ENCODE results near the gene CXCL16. TPM values are rescaled to one million over a fixed set of nuclear protein-coding genes. Genes with fewer than 3 reads are reported as not detected.

CXCL16 gene
- polyA plus RNA-seq, 3 donors: 10.2 to 16.1 (median 14.1) TPM

DNA sequence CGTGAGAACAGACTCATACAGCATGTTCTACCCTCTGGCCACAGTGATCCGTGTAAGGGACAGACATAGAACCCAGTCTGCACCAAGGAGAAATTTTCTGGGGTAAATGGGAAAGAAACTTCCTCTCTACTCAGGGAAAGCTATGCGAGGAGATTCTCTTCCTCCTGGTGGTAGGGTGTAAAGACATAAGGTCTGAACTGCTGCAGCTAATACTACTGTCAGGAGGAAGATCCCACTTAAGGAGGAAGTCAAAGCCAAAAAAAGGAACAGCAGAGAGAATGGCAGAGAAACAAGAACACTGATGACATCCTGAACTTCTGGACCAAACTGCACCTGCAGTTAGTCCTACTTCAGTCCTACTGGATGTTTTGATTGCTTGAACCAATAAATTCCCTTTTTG, 24.9 kb upstream of the CXCL16 start:
- no peak for DNase-seq

DNA sequence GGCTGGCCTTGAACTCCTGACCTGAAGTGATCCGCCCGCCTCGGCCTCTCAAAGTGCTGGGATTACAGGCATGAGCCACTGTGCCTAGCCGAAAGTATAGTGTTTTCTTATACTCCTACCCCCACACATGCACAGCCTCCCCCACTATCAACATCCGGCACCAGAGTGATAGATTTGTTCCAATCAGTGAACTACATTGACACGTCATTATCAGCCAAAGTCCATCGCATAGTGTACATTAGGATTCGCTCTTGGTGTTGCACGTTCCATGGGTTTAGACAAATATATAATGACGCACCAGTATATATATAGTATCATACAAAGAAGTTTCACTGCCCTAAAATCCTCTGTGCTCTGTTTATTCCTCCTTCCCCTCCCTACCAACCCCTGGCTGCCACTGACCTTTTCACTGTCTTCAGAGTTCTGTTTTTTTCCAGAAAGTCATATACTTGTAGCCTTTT, 20.1 kb upstream of the CXCL16 start:
- no peak for DNase-seq

DNA sequence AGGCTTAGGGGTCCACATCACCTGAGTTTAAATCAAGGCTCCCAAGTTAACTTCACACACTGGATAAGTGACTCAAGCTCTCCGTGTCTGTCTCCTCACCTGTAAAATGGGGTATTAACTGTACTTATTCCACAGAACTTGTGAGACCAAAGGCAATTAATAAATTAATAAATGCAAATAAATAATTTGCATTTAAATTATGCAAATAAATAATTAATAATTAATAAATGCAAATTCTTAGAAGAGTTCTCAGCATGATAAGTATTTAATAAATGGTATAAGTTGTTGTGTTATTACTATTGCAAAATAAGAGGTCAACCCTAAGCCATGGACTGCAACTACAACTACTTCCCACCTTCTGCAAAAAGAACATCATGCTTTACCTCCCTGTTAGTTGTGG, 13.7 kb upstream of the CXCL16 start:
- no peak for DNase-seq

DNA sequence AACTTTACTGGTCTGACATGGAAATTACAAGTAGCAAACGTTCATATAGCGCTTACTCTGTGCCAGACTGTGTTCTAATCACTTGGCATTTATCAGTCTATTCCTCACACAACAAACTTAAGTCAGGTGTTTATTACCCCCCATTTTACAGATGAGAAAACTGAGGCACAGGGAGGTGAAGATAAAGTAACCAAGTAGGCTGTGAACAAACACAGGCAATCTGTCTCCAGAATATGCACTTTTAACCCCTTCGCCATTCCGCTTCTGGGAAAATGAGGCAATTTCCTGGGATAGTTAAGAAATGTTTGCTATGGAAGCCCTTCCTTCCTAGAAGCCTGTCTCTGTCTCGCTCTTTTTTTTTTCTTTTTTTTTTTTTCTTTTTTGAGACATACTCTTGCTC, 12.2 kb upstream of the CXCL16 start:
- no peak for DNase-seq

DNA sequence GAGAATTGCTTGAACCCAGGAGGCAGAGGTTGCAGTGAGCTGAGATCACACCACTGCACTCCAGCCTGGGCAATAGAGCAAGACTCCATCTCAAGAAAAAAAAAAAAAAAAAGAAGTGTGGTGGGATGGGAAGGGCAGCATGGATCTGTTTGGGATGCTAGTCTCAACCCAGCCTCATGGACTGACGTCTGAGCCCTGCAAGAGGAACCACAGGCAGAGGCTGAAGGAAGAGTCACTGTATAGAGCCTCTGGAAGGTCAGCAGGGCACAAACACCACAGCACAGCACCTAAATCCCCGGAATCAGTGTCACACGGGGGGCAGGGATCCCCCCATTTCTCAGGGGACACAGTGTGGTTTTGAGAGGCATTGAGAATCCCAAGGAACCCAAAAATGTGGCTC, 10.9 kb upstream of the CXCL16 start:
- no peak for DNase-seq

DNA sequence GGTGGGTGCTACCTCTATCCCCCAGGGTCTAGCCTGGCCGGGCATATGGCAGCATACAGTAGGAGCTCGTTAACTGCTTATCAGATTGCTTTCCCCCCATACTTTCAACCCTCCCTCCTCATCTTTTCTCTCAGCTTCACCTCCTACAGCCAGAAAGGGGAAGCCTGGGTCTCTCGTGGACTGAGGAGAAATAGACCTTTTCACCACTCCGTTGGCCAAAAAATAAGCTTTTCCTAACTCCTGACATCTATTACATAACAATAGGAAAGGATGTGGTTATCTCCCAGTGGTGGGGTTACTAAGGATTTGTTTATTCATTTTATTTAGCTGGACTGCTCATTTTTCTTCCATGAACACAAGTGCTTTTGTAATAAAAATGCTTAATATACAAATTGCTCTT, 9.0 kb upstream of the CXCL16 start:
- no peak for DNase-seq

DNA sequence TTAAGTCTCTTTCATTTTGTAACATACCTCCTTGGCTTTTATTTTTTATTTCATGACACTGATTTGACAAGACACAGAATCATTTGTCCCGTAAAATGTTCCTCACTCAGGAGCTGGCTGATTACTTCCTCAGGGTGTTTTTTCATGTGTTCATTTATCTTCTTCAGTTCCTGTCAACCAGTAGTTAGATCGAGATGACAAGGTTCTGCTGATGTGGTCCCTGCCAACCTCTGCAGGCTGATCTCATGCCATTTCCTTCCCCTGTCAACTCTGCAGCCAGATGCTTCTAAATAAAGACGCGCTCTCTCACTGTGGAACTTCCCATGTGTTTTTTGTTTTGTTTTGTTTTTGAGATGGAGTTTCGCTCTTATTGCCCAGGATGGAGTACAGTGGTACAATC, 8.1 kb upstream of the CXCL16 start:
- DNase-seq: no peak

DNA sequence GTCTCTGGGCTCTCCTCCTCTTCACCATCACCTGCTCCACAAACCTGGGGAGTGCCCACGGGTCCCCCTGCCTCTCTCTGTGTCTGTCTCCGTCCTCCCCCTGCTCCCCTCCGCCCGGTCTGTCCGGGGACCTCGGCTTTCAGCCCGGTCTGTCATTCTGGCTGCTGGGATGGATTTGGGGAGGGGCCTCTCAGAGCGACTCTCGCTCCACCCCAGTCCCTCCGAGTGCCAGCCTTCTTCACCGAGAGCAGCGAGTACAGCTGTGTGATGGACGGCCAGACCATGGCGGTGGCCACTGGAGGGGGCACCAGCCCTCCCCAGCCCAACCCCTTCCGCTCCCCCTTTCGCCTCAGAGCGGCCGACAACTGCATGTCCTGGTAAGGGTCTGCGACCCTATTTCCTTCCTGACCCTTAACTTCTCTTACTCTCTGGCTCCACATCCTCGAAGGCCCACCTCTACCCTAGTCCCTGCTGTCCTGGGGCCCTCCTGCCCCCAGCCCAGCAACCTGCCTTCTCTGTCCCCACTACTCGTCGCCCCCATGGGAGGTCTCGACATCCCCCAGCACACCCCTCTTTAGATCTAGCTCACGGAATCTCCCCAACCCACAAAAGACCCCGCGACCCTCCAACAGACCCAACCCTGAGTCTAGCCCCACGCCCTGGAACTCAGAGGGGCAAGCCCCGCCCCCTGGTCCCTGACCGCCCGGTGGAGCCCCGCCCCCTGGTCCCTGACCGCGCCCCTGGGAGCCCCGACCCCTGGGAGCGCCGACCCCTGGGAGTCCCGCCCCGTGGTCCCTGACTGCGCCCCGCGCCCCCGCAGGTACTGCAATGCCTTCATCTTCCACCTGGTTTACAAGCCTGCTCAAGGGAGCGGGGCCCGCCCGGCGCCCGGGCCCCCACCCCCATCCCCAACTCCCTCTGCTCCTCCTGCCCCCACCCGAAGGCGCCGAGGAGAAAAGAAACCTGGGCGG, 5.6 kb upstream of the CXCL16 start:
- DNase-seq: no peak

DNA sequence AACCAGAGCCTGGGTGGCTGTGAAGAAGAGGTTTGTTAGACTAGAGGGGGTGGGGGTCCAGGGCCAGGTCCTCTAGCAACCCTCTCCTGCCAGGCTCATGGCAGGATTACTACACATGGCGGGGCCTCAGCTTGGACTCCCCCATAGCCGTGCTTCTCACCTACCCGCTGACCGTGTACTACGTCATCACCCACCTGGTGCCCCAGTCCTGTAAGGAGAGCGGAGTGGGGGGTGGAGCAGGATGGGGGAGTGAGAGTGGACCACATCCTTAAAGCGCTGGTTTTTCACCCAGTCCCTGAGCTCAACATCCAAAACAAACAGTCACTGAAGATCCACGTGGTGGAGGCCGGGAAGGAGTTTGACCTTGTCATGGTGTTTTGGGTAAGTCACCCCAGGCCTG, 4.2 kb upstream of the CXCL16 start:
- no peak for DNase-seq

DNA sequence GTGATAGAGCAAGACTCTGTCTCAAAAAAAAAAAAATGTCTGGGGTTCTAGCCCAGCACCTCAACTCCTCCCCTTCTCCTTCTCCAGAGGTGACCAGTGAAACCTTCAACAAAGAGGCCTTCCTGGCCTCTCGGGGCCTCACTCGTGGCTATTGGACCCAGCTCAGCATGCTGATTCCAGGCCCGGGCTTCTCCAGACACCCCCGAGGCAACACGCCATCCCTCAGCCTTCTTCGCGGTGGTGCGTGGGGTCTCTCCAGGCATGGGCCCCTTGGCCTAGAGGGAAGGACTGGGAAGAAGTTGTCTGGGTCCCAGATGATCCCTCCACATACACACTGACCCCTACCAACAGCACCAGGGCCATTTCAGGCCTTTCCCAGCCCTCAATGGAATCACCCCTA, 3.5 kb upstream of the CXCL16 start:
- no peak for DNase-seq

DNA sequence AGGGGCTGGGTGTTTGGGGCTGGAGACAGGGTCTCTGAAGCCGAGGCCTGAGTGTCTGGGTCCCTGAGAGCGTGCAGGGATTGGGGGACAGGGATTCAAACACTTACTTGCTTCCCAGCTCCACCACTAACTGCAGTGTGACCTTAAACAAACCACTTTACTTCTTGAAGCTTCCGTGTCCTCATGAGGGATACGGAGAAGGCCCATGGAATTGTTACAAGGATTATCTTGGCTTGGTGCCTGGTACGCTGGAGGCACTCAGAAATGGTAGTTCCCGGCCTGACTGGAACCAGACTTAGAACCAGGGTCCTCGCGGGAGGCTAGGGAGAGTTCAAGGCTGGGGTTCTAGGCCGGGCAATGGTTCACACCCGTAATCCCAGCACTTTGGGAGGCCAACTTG, 2.9 kb upstream of the CXCL16 start:
- DNase-seq: no peak

DNA sequence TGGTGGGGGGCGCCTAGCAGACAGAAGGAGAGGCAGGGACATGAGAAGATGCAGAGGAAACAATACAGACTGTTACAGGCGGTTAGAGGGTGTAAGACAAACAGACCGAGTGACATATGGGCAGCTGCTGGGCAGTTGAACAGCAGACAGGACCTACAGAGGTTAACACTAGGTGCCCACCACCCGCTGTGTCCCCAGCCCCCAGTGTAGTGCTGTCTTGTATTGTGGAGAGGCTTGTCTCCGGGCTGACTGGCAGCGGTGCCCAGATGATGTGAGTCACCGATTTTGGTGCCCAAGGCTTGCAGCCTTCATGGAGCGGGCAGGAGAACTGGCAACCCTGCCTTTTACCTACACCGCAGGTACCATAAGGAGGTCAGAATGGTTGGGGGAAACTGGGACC, 2.4 kb upstream of the CXCL16 start:
- DNase-seq: no peak

DNA sequence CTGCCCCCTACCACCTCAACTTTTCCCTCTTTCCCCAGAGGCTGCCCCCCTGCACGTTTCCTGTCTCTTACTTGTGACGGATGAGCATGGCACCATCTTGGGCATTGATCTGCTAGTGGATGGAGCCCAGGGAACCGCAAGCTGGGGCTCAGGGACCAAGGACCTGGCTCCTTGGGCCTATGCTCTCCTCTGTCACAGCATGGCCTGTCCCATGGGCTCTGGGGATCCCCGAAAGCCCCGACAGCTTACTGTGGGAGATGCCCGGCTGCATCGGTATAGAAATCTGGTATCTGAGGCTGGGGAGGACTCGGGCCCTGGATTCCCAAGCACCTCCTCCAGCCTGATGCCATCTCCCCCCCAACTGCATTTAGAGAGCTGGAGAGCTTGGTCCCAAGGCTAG, 1.8 kb upstream of the CXCL16 start:
- DNase-seq: no peak

DNA sequence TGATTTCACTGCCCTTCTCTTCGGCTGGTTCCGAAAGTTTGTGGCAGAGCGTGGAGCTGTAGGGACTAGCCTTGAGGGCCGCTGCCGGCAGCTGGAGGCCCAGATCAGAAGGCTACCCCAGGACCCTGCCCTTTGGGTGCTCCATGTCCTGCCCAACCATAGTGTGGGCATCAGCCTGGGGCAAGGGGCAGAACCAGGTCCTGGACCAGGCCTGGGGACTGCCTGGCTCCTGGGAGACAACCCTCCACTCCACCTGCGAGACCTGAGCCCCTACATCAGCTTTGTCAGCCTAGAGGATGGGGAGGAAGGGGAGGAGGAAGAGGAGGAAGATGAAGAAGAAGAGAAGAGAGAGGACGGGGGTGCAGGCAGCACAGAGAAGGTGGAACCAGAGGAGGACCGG, 856 bp upstream of the CXCL16 start:
- no peak for DNase-seq

DNA sequence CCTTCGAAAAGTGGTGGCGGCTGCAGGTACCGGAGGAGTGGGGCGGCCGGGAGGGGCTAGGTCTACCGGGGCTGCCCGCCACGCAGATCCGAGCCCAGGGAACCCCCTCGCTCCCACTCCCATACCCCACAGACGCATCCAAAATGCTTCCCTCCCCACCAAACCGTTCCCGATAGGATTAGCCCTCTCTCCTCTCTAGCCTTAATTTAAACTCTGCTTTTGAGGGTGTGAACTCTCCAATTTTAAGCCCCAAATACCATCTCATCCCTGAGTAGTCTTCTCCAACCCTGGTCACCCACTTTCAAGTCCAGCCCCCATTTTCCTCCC, 260 bp upstream of the CXCL16 start:
- DNase-seq: no peak

DNA sequence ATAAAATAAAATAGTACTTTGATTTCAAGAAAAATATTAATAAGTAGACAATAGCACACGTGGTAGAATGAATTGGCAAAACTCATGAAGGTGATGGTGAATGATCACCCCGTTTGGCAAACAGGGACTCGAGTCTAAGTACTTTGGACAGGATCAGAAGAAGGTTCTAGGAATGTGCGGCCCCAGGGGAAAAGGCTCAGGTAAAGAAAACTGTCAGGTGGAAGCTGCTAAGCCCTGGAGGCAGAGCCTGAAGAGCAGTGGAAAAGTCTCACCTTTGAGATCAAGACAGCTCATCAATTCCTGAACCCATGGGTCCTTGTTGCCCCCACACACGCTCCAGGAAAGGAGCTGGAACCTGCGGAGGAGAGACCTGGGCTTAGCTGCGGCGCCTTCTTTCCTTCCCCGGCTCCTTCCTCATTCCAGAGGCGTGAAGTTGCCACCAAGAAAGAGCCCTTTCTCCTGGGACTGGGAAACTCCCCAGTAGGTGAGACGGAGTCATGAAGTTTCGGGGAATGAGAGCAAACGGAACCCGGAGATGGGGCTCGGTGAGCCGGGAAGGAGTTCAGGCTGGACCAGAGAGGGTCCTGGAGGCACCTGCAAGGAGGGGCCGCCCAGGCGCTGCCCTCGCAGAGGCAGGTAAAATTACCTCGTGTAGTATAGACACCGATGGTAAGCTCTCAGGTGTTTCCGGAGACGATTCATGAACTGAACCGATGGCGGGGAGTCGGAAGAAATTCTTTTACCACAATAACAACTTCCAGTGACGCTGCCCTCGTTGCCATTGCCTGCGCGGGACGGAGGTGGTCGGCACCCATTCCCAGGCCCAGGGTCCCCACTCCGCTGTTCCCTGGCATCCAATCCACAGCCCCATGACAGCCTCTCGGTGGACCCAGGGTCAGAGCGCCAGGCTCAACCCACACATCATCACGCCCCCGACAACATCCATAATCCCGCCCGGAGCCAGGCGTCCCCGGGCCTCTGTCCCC, 1.3 kb downstream of the CXCL16 start:
- no peak for DNase-seq

DNA sequence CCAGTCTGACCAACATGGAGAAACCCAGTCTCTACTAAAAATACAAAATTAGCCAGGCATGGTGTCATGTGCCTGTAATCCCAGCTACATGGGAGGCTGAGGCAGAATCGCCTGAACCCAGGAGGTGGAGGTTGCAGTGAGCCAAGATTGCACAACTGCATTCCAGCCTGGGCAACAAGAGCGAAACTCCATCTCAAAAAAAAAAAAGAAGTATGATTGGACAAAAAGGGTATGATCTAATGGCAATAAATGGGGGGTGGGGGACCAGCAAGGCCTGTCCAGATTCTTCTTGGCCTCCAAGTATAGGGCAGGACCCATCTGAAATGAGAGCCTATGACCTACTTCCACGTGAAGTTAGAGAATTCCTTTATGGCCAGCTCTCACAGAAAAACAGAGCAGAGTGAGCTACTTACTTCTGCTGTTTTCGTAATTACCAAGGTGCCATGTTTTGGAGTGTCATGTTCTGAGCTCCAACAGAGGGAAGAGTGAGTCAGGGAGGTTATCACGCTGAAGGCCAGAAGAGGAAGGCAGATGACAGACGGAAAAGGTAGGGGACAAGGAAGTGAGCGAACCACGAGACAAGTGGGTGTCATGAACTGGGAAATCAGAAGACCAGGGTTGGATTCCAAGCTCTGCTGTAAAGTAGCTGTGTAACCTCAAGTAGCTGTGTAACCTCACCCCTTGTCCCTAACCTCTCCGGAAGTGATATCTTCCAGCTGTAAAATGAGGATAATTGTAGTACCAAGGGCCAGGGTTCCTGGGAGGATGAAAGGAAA, 3.7 kb downstream of the CXCL16 start:
- DNase-seq: no peak

DNA sequence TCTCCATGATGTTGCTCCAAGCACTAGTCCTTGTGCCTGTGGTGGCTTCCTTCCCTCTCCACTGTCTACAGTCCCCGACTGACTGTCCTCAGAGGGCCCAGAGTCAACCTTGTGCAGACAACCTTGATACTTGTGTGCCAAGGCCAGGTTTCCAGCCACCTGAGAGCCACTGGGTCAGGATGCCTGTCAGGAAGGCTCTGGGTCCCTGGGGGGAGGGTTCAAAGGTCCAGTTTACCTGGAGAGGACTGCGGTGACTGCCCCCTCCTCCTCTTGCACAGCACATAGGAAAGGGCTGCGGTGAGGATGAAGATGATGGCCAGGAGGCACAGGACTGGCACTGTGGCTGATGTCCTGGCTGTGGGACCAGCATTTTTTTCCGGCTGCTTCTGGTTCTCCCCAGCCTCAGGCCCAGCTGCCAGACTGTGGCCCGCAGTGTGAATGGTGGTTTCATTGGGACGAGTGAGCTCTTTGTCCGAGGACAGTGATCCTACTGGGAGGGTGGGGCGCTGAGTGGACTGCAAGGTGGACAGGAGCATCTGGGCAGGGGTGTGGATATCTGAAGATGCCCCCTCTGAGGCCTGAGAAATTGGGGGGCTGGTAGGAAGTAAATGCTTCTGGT, 4.8 kb downstream of the CXCL16 start:
- no peak for DNase-seq

DNA sequence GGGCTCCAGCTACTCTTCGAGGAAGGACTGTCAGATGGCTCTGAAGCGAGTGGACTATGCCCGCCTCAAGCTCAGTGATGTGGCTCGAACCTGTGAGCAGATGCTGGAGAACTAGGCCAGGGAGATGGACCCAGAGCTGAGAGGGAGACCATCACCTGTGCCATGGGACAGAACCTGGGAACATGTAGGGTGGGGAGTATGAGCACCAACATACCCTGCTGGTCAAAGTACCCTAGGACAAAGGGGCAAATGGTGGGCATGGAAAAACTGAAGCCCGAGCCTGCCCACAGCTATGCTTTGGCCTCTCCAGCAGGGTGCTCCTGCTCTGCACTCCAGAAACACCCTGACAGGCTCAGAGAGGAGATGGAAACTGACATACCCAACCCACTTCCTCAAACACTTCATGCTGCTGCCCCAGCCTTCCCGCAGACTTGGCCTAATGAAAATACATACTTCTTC, 6.6 kb downstream of the CXCL16 start:
- no peak for DNase-seq

DNA sequence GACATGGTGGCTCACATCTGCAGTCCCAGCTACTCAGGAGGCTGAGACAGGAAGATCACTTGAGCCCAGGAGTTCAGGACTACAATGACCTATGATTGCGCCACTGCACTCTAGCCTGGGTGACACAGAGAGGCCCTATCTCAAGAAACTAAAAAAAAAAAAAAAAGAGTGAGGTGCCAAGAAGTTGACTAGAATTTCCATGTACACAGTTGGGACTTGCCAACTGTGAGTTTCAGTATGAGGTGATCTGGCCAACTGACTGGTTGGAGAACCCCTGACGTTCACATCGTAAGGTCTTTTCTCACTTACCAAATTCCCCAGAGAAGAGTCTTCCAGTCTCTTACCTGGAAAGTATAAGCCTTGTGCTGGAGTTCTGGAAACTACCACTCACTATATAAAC, 11.6 kb downstream of the CXCL16 start:
- DNase-seq: no peak

DNA sequence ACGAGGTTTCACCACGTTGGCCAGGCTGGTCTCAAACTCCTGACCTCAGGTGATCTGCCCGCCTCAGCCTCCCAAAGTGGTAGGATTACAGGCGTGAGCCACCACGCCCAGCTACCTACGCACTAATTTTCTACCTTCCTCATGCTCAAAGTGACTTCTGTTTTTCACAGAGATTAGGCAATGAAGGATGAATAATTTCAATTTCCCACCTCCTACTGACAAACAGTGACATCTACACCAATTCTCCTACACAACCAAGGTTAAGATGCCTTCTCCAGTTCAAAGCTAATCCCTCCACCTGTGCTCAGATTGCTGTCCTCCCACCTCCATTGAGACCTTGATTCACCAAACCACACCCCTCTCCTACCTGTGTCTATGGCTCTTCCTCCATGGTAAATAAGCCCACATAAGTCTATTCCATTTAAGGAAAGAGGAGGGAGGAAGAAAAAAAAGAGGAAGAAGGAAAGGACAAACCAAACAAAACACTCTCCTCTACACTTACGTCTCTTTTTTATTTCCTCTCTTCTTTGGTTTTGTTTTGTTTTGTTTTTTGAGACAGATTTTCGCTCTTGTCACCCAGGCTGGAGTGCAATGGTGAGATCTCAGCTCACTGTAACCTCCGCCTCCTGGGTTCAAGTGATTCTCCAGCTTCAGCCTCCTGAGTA, 13.9 kb downstream of the CXCL16 start:
- DNase-seq: no peak

All from renal pelvis (tissue), 4 donors.